Measurements from ENCODE around the gene MRO. TPM values are rescaled to one million over a fixed set of nuclear protein-coding genes. Genes with fewer than 3 reads are reported as not detected.
"Not testable (repeated sequence)": the region's sequence is repeated elsewhere in the genome, so short reads cannot be mapped to it uniquely, and the experiment has no call there.

Gene MRO
- total RNA-seq, 2 donors from 2014 or later, result not detected

- no peaks in the 10 kb centered on the region for H3K36me3 Mint-ChIP-seq (ENCODE audit: low read depth)
- H3K27ac Mint-ChIP-seq, result no peak overlapping the region
- no peaks in the 10 kb centered on the region for H3K4me1 Mint-ChIP-seq
- no peak for ATAC-seq (replicated peaks)
- no peak overlapping the region for H3K4me3 Mint-ChIP-seq
- peaks cover 24% of the 10 kb centered on the region for H3K27me3 Mint-ChIP-seq
- H3K9me3 Mint-ChIP-seq, result no peaks in the 10 kb centered on the region
These were observed 28.0 kb downstream of the MRO start for GRCh38 chr18:50791599-50792438.

- no peaks in the 10 kb centered on the region for H3K4me1 Mint-ChIP-seq
- no peak for ATAC-seq (replicated peaks)
These were observed 28.9 kb downstream of the MRO start for GRCh38 chr18:50790948-50791347.

GRCh38 chr18:50790241-50790640 is 29.6 kb downstream of the MRO start:
- Mint-ChIP-seq H3K36me3 (ENCODE audit: low read depth) (no peaks in the 10 kb centered on the region), H3K27ac (no peak overlapping the region), H3K4me1 (no peaks in the 10 kb centered on the region), H3K9me3 (no peaks in the 10 kb centered on the region), H3K4me3 (no peak overlapping the region), H3K27me3 (peaks cover 14% of the 10 kb centered on the region)
- no peak for ATAC-seq (replicated peaks)

More at GRCh38 chr18:50790948-50791347, 28.9 kb downstream of the MRO start:
- no peak overlapping the region for H3K27ac Mint-ChIP-seq
- H3K27me3 Mint-ChIP-seq, result peaks cover 19% of the 10 kb centered on the region
- no peaks in the 10 kb centered on the region for H3K9me3 Mint-ChIP-seq
- no peak overlapping the region for H3K4me3 Mint-ChIP-seq
- H3K36me3 Mint-ChIP-seq (ENCODE audit: low read depth), result no peaks in the 10 kb centered on the region

DNA sequence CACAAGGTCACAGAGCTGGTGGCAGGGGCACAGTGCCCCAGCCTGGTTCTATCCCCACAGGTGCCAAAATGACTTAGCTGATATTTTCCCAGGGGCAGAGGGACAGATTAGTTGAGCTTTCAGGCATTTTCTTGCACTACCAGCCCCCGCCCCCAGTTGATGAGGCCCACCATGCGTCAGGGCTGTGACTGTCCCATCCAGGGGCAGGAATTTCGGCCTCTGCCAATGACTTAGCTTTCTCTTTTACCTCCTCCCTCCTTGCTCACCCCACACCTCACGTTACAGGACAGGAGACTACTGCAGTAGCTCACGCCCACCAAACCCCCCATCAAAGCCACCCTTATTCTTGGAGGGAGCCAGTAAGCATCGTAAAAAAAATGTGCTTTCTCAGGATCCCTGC is 31.5 kb downstream of the MRO start:
- H3K27me3 Mint-ChIP-seq, result peaks cover 3% of the 10 kb centered on the region

GRCh38 chr18:50786864-50787263 is 33.0 kb downstream of the MRO start:
- Mint-ChIP-seq H3K36me3 (ENCODE audit: low read depth) (no peaks in the 10 kb centered on the region), H3K4me1 (no peaks in the 10 kb centered on the region), H3K27ac (no peak overlapping the region), H3K4me3 (no peak overlapping the region), H3K27me3 (peaks cover 7% of the 10 kb centered on the region), H3K9me3 (no peaks in the 10 kb centered on the region)
- no peak for ATAC-seq (replicated peaks)

More for the DNA sequence above, 31.5 kb downstream of the MRO start:
- Mint-ChIP-seq H3K4me3 (no peak overlapping the region), H3K27ac (no peak overlapping the region), H3K9me3 (no peaks in the 10 kb centered on the region), H3K36me3 (ENCODE audit: low read depth) (no peaks in the 10 kb centered on the region), H3K4me1 (no peaks in the 10 kb centered on the region)
- ATAC-seq (replicated peaks), result no peak

GRCh38 chr18:50783553-50783952 is 36.3 kb downstream of the MRO start:
- H3K36me3 Mint-ChIP-seq (ENCODE audit: low read depth), result no peaks in the 10 kb centered on the region
- no peaks in the 10 kb centered on the region for H3K9me3 Mint-ChIP-seq
- no peak overlapping the region for H3K4me3 Mint-ChIP-seq
- no peaks in the 10 kb centered on the region for H3K4me1 Mint-ChIP-seq
- peaks cover 17% of the 10 kb centered on the region for H3K27me3 Mint-ChIP-seq
- ATAC-seq (replicated peaks), result no peak
- H3K27ac Mint-ChIP-seq, result no peak overlapping the region

DNA sequence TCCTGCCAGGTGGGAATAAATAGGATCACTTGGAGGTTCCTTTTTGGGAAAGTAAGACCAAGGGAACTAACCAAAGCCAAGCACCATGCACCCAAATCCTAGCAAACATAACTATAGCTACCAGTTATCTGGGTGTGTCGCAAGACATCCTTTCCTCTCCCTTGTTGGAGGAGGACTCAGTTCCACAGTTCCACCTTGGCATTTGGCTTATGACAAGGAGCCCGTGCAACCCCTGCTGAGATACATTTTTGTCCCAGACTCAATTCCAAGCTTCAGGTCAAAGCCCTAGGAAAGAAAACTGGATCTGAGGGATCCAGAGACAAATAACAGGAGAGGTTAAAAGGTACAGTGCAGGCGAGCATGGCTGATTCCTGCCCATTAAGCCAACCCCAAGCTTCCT is 40.8 kb downstream of the MRO start:
- not testable (repeated sequence) for ATAC-seq (replicated peaks); H3K36me3 Mint-ChIP-seq (ENCODE audit: low read depth); H3K4me3 Mint-ChIP-seq; H3K9me3 Mint-ChIP-seq; H3K27ac Mint-ChIP-seq; H3K4me1 Mint-ChIP-seq
- peaks cover 21% of the 10 kb centered on the region for H3K27me3 Mint-ChIP-seq

DNA sequence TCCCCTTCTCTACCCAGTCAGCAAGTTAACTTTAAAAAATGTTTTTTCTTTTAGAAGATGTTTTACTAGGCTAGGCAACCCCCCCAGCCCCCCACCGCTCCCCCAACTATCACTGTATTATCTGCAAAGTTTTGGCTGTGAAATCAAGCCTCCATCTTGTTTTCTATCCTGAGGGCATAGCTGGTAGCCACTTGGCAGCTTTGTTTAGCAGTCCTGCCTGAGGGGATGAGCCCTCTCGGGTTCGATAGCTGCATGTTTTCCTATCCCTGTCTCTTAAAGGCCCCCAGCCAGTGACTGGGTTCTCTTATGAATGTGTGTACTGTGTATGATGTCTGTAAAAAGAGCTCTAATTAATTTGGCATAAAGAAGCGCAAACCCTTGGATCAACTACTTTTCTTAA is 43.4 kb downstream of the MRO start:
- no peaks in the 10 kb centered on the region for H3K36me3 Mint-ChIP-seq (ENCODE audit: low read depth)
- no peak overlapping the region for H3K4me3 Mint-ChIP-seq
- H3K9me3 Mint-ChIP-seq, result no peaks in the 10 kb centered on the region
- H3K27me3 Mint-ChIP-seq, result peaks cover 12% of the 10 kb centered on the region
- ATAC-seq (replicated peaks), result no peak
- H3K4me1 Mint-ChIP-seq, result no peaks in the 10 kb centered on the region
- H3K27ac Mint-ChIP-seq, result no peak overlapping the region

GRCh38 chr18:50775726-50776125 is 44.1 kb downstream of the MRO start:
- no peaks in the 10 kb centered on the region for H3K4me1 Mint-ChIP-seq
- H3K27me3 Mint-ChIP-seq, result peaks cover 12% of the 10 kb centered on the region
- H3K4me3 Mint-ChIP-seq, result no peak overlapping the region

GRCh38 chr18:50775207-50775606 is 44.6 kb downstream of the MRO start:
- H3K4me3 Mint-ChIP-seq, result no peak overlapping the region

More at GRCh38 chr18:50775726-50776125, 44.1 kb downstream of the MRO start:
- no peak for ATAC-seq (replicated peaks)
- H3K27ac Mint-ChIP-seq, result no peak overlapping the region
- no peaks in the 10 kb centered on the region for H3K36me3 Mint-ChIP-seq (ENCODE audit: low read depth)
- H3K9me3 Mint-ChIP-seq, result no peaks in the 10 kb centered on the region

GRCh38 chr18:50769463-50769862 is 50.4 kb downstream of the MRO start:
- ATAC-seq (replicated peaks), result no peak
- Mint-ChIP-seq H3K9me3 (peaks cover 16% of the 10 kb centered on the region), H3K4me1 (no peaks in the 10 kb centered on the region), H3K4me3 (no peak overlapping the region), H3K27me3 (peaks cover 20% of the 10 kb centered on the region), H3K27ac (no peak overlapping the region), H3K36me3 (ENCODE audit: low read depth) (no peaks in the 10 kb centered on the region)

More at GRCh38 chr18:50775207-50775606, 44.6 kb downstream of the MRO start:
- H3K9me3 Mint-ChIP-seq, result no peaks in the 10 kb centered on the region
- no peaks in the 10 kb centered on the region for H3K4me1 Mint-ChIP-seq
- no peaks in the 10 kb centered on the region for H3K36me3 Mint-ChIP-seq (ENCODE audit: low read depth)
- peaks cover 8% of the 10 kb centered on the region for H3K27me3 Mint-ChIP-seq
- no peak for ATAC-seq (replicated peaks)
- H3K27ac Mint-ChIP-seq, result no peak overlapping the region

DNA sequence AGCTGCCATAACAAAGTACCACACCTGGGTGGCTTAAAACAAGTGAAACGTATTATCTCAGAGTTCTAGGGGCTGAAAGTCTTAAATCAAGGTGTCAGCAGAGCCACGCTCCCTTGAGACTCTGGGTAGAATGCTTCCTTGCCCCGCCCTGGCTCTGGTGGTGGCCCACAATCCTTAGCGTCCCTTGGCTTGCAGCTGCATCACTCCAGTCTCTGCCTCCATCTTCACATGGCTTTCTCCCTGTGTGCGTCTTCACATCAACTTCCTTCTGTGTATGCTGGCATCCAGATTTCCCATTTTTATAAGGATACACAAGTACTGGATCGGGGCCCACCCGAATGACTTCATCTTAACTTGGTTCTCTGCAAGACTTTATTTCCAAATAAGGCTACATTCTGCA is 62.5 kb downstream of the MRO start:
- Mint-ChIP-seq H3K27me3 (peaks cover 24% of the 10 kb centered on the region), H3K4me1 (no peaks in the 10 kb centered on the region), H3K9me3 (no peaks in the 10 kb centered on the region), H3K36me3 (ENCODE audit: low read depth) (no peaks in the 10 kb centered on the region), H3K27ac (no peak overlapping the region), H3K4me3 (no peak overlapping the region)
- ATAC-seq (replicated peaks), result no peak

- Mint-ChIP-seq H3K4me3 (no peak overlapping the region), H3K4me1 (no peaks in the 10 kb centered on the region), H3K27me3 (peaks cover 38% of the 10 kb centered on the region), H3K36me3 (ENCODE audit: low read depth) (no peaks in the 10 kb centered on the region), H3K27ac (no peak overlapping the region), H3K9me3 (no peaks in the 10 kb centered on the region)
- no peak for ATAC-seq (replicated peaks)
These were observed 65.5 kb downstream of the MRO start for GRCh38 chr18:50754297-50754696.

- Mint-ChIP-seq H3K27me3 (peaks cover 43% of the 10 kb centered on the region), H3K9me3 (no peaks in the 10 kb centered on the region), H3K27ac (no peak overlapping the region), H3K4me1 (no peaks in the 10 kb centered on the region), H3K36me3 (ENCODE audit: low read depth) (no peaks in the 10 kb centered on the region), H3K4me3 (no peak overlapping the region)
- no peak for ATAC-seq (replicated peaks)
These were observed 66.5 kb downstream of the MRO start for GRCh38 chr18:50753311-50753710.

DNA sequence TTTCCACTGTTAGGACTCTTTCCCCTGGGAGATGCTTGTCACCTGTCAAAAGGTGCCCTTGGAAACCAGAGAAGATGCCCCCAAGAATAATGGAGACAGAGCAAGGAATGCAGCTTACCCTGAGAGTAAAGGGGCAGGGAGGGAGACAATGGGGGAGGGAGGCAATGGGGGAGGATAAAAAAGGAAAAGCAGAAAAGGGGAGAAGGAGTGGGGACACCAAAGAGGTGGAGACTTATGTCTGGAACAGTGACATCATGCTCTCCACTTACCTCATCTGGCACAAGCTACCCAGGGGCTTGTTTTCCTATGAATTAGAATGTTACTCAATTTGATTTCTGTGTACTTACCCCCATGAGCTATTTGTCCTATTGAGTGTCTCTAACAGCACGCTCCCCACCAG is 67.9 kb downstream of the MRO start:
- H3K27ac Mint-ChIP-seq, result no peak overlapping the region
- H3K9me3 Mint-ChIP-seq, result no peaks in the 10 kb centered on the region
- H3K4me3 Mint-ChIP-seq, result no peak overlapping the region
- H3K36me3 Mint-ChIP-seq (ENCODE audit: low read depth), result no peaks in the 10 kb centered on the region
- peaks cover 34% of the 10 kb centered on the region for H3K27me3 Mint-ChIP-seq
- no peak for ATAC-seq (replicated peaks)
- H3K4me1 Mint-ChIP-seq, result no peaks in the 10 kb centered on the region

Measured in activated T-helper 17 cell treated with anti-CD3 and anti-CD28 coated beads, Interleukin-2, amount 50 U/mL, for 72 hours (primary cell).